HCT116 (cell line): ENCODE measurements around the gene RMP24.

ENCODE experiments used
- ATAC-seq: fragments of 200-7000 bp; cut with Tn5 transposase; 2 replicates; pipeline ENCODE4 v1.9.1; 2020; ENCODE audit warnings: mild to moderate bottlenecking, moderate library complexity
- BruUV-seq: library from RNA; stranded (reverse); fragments of 400-500 nt; replicated peaks from 2 replicates; lab custom pipeline; 2021; lab: Mats Ljungman, UMichigan
- CTCF ChIA-PET: fragments of 300-600 bp; sonication (Branson Sonifier 250); formaldehyde crosslinking; loops from one replicate; lab custom pipeline; 2021; ENCODE audit warnings: antibody characterized with exemption; lab: Charles Lee
- POLR2A ChIA-PET: fragments of 300-600, 350-600 bp; sonication (Branson Sonifier 250); formaldehyde crosslinking; loops from one replicate; lab custom pipeline; 2021; ENCODE audit warnings: antibody characterized with exemption; lab: Charles Lee
- RAD21 ChIA-PET, 2 experiments: fragments of 300-600 bp; sonication (Branson Sonifier 250); formaldehyde crosslinking; loops; one replicate each; lab custom pipeline; 2023; ENCODE audit warnings: low total read pairs in 2 of 2; ENCODE audit not compliant: uncharacterized antibody in 2 of 2, unreplicated experiment in 2 of 2, low non-redundant PET in 1 of 2; lab: Charles Lee
- DNase-seq: peaks from one replicate; pipeline ENCODE4 v3.0.0-alpha.2; 2010; ENCODE audit warnings: low read depth, low spot score
- H2AFZ ChIP-seq: fragments of 200-600 bp; shearing (Covaris generic), sonication (generic); 2 replicates; pipeline ENCODE4 v1.6.1; 2017; ENCODE audit warnings: low read depth, mixed run types, mixed read lengths, antibody characterized with exemption, low read length; ENCODE audit not compliant: poor library complexity, severe bottlenecking
- H3K27ac ChIP-seq: 2 replicates; pipeline ENCODE4 v1.5.1; 2012; ENCODE audit warnings: low read depth, low read length
- H3K27me3 ChIP-seq: fragments of 200-600 bp; sonication (generic); 2 replicates; pipeline ENCODE4 v1.6.1; 2016; ENCODE audit warnings: mixed run types, low read length, mixed read lengths; ENCODE audit not compliant: insufficient read depth
- H3K36me3 ChIP-seq, 2 experiments: fragments of 200-500 bp in 1 of 2; fragments of 200-600 bp in 1 of 2; sonication (Bioruptor generic) in 1 of 2; sonication (generic) in 1 of 2; 2 replicates each; pipeline versions ENCODE4 v1.5.1 to v1.6.1; 2014 to 2016; ENCODE audit warnings: low read length in 2 of 2, inconsistent platforms in 1 of 2, mixed read lengths in 1 of 2, mixed run types in 1 of 2; ENCODE audit not compliant: insufficient read depth in 2 of 2, control insufficient read depth in 1 of 2
- H3K4me1 ChIP-seq, 2 experiments: fragments of 200-600 bp in 1 of 2; sonication (generic) in 1 of 2; 2 replicates each; pipeline versions ENCODE4 v1.5.1 to v1.6.1; 2012 to 2017; ENCODE audit warnings: low read length in 2 of 2, inconsistent platforms in 1 of 2, mild to moderate bottlenecking in 1 of 2, mixed read lengths in 1 of 2, mixed run types in 1 of 2, moderate library complexity in 1 of 2; ENCODE audit not compliant: insufficient read depth in 2 of 2, control insufficient read depth in 1 of 2
- H3K4me2 ChIP-seq: fragments of 200-600 bp; sonication (generic); 2 replicates; pipeline ENCODE4 v1.6.1; 2017; ENCODE audit warnings: mixed run types, low read length, mixed read lengths
- H3K4me3 ChIP-seq, 2 experiments: fragments of 200-600 bp in 1 of 2; sonication (generic) in 1 of 2; replicated peaks in 1 of 2; 2 replicates each; pipeline ENCODE4 v1.5.1; 2011 to 2016; ENCODE audit warnings: low read length in 2 of 2, control low read depth in 1 of 2, low read depth in 1 of 2, mild to moderate bottlenecking in 1 of 2, mixed read lengths in 1 of 2, mixed run types in 1 of 2
- H3K79me2 ChIP-seq: fragments of 200-600 bp; sonication (generic); 2 replicates; pipeline ENCODE4 v1.6.1; 2017; ENCODE audit warnings: mild to moderate bottlenecking, mixed run types, low read length, moderate library complexity, mixed read lengths; ENCODE audit not compliant: insufficient read depth
- H3K9ac ChIP-seq: fragments of 200-600 bp; sonication (generic); 2 replicates; pipeline ENCODE4 v1.6.1; 2016; ENCODE audit warnings: low read length, mixed read lengths
- H3K9me2 ChIP-seq: fragments of 200-600 bp; sonication (generic), shearing (Covaris generic); 2 replicates; pipeline ENCODE4 v1.6.1; 2017; ENCODE audit warnings: mixed run types, mild to moderate bottlenecking, moderate library complexity; ENCODE audit not compliant: insufficient read depth
- H3K9me3 ChIP-seq, 2 experiments: fragments of 200-500 bp in 1 of 2; fragments of 200-600 bp in 1 of 2; sonication (Bioruptor generic) in 1 of 2; sonication (generic) in 1 of 2; 2 replicates each; pipeline ENCODE4 v1.6.1; 2014 to 2017; ENCODE audit warnings: low read length in 2 of 2, mixed read lengths in 2 of 2, inconsistent platforms in 1 of 2, low read depth in 1 of 2, mild to moderate bottlenecking in 1 of 2, mixed run types in 1 of 2, moderate library complexity in 1 of 2; ENCODE audit not compliant: control insufficient read depth in 1 of 2, insufficient read depth in 1 of 2
- H4K20me1 ChIP-seq: fragments of 200-600 bp; sonication (generic), shearing (Covaris generic); 2 replicates; pipeline ENCODE4 v1.6.1; 2017; ENCODE audit warnings: mixed run types, mild to moderate bottlenecking, moderate library complexity; ENCODE audit not compliant: insufficient read depth
- ATF3 ChIP-seq: IDR thresholded peaks from 2 replicates; pipeline ENCODE4 v1.6.1; 2012
- CBX3 ChIP-seq: IDR thresholded peaks from 2 replicates; pipeline ENCODE4 v1.6.1; 2012; ENCODE audit warnings: low read depth
- CEBPB ChIP-seq: IDR thresholded peaks from 2 replicates; pipeline ENCODE4 v1.6.1; 2012; ENCODE audit warnings: low read depth
- CTCF ChIP-seq, 3 experiments: fragments of 200-600 bp in 1 of 3; sonication (generic) in 1 of 3; IDR thresholded peaks in 2 of 3; conservative IDR thresholded peaks in 1 of 3; 2 replicates each; pipeline ENCODE4 v1.5.1; 2012 to 2017; ENCODE audit warnings: low read depth in 2 of 3, low read length in 2 of 3, antibody characterized with exemption in 1 of 3, borderline replicate concordance in 1 of 3, control low read depth in 1 of 3, mild to moderate bottlenecking in 1 of 3, mixed read lengths in 1 of 3, mixed run types in 1 of 3, moderate library complexity in 1 of 3; ENCODE audit not compliant: insufficient read depth in 1 of 3
- EGR1 ChIP-seq: IDR thresholded peaks from 2 replicates; pipeline ENCODE4 v1.6.1; 2012; ENCODE audit warnings: low read depth
- ELF1 ChIP-seq: IDR thresholded peaks from 2 replicates; pipeline ENCODE4 v1.6.1; 2012; ENCODE audit warnings: low read depth, borderline replicate concordance
- EZH2 ChIP-seq: fragments of 200-600 bp; sonication (generic); IDR thresholded peaks from 2 replicates; pipeline ENCODE4 v1.6.1; 2017; ENCODE audit warnings: antibody characterized with exemption, mixed run types
- EZH2phosphoT487 ChIP-seq: fragments of 200-600 bp; IDR thresholded peaks from 2 replicates; pipeline ENCODE4 v1.6.1; 2018; ENCODE audit warnings: antibody characterized with exemption, borderline replicate concordance
- FOSL1 ChIP-seq: IDR thresholded peaks from 2 replicates; pipeline ENCODE4 v1.6.1; 2012; ENCODE audit warnings: low read depth
- JUND ChIP-seq: IDR thresholded peaks from 2 replicates; pipeline ENCODE4 v1.6.1; 2012
- MAX ChIP-seq: IDR thresholded peaks from 2 replicates; pipeline ENCODE4 v1.6.1; 2012
- POLR2A ChIP-seq: IDR thresholded peaks from 2 replicates; pipeline ENCODE4 v1.7.0; 2011; ENCODE audit warnings: borderline replicate concordance; ENCODE audit not compliant: insufficient read depth, insufficient read length; ENCODE audit errors: extremely low read depth
- POLR2AphosphoS5 ChIP-seq: IDR thresholded peaks from 2 replicates; pipeline ENCODE4 v1.6.1; 2011; ENCODE audit warnings: mild to moderate bottlenecking, low read depth, low read length, moderate library complexity
- RAD21 ChIP-seq: IDR thresholded peaks from 2 replicates; pipeline ENCODE4 v1.6.1; 2012; ENCODE audit warnings: low read depth, mild to moderate bottlenecking
- SIN3A ChIP-seq: IDR thresholded peaks from 2 replicates; pipeline ENCODE4 v1.6.1; 2012; ENCODE audit warnings: low read depth
- SP1 ChIP-seq: IDR thresholded peaks from 2 replicates; pipeline ENCODE4 v1.6.1; 2012; ENCODE audit warnings: low read depth
- SRF ChIP-seq: IDR thresholded peaks from 2 replicates; pipeline ENCODE4 v1.6.1; 2012; ENCODE audit warnings: low read depth
- TCF7L2 ChIP-seq: IDR thresholded peaks from 2 replicates; pipeline ENCODE4 v1.7.0; 2011; ENCODE audit warnings: borderline replicate concordance, inconsistent platforms; ENCODE audit not compliant: insufficient read depth, insufficient read length; ENCODE audit errors: extremely low read depth
- YY1 ChIP-seq: IDR thresholded peaks from 2 replicates; pipeline ENCODE4 v1.6.1; 2011; ENCODE audit warnings: low read length, low read depth, moderate library complexity, mild to moderate bottlenecking; ENCODE audit not compliant: insufficient replicate concordance; ENCODE audit errors: extremely low read depth
- ZBTB33 ChIP-seq: IDR thresholded peaks from 2 replicates; pipeline ENCODE4 v1.6.1; 2011; ENCODE audit warnings: mild to moderate bottlenecking, low read length, moderate library complexity; ENCODE audit not compliant: insufficient replicate concordance; ENCODE audit errors: extremely low read depth
- ZFX ChIP-seq: fragments of 450-650 bp; IDR thresholded peaks from 2 replicates; pipeline ENCODE4 v1.6.1; 2017
- ZNF274 ChIP-seq: fragments of 200-500 bp; sonication (Bioruptor generic); IDR thresholded peaks from 2 replicates; pipeline ENCODE4 v1.6.1; 2014; ENCODE audit warnings: mild to moderate bottlenecking, low read depth, low read length, inconsistent platforms
- intact Hi-C: fragments of 100-400 bp; cut with micrococcal nuclease; formaldehyde crosslinking; loops from 2 replicates; pipeline ENCODE4 v1.10.0; 2022

Gene RMP24

GRCh38 chr18:35972197-35973000, at the start of gene RMP24:
TSS of gene RMP24 (plus strand) at chr18:35972679.
- BruUV-seq = no TSS peak
- H2AFZ ChIP-seq = peak within 1 kb of the TSS; percentile 95
- CTCF ChIA-PET = interaction anchor here (0.6 to 1.4 kb wide), 3 partner anchors 22 to 1113 kb away, joined by 3 to 4 read pairs (median 3); no protein-coding TSS in a partner anchor
- TF ChIP-seq FOSL1 (no peak), ZFX (peak; percentile 81), EGR1 (peak; percentile 68), ZBTB33 (no peak), YY1 (peak; percentile 78), EZH2phosphoT487 (no peak), POLR2A (peak; percentile 63), TCF7L2 (peak; percentile 39), ELF1 (peak; percentile 53), MAX (peak; percentile 88), JUND (no peak), SP1 (peak; percentile 81), CBX3 (peak; percentile 98), ZNF274 (no peak), EZH2 (no peak), CEBPB (no peak), RAD21 (no peak), SIN3A (peak; percentile 62), ATF3 (no peak), SRF (peak; percentile 85), POLR2AphosphoS5 (peak; percentile 90), CTCF (IDR thresholded peaks at IDR 0.05 in 2 of 3, conservative IDR thresholded peaks at IDR 0.05 in 1 of 3; ENCODE audit: borderline replicate concordance in 1 of 3, insufficient read depth in 1 of 3, low read depth in 2 of 3, low read length in 2 of 3) (no peak)

More at GRCh38 chr18:35972197-35973000, at the start of gene RMP24:
- Histone ChIP-seq H3K4me2 (peak within 1 kb of the TSS; percentile 90), H3K9me3 (no peaks in the 10 kb centered on the region), H3K79me2 (peaks cover 30% of the 10 kb centered on the region), H3K27ac (peak within 1 kb of the TSS; percentile 76), H3K9me2 (no peaks in the 10 kb centered on the region), H3K4me3 (peak within 1 kb of the TSS; percentile 83 to 89), H3K27me3 (no peaks in the 10 kb centered on the region), H3K9ac (peak within 1 kb of the TSS; percentile 77), H3K4me1 (peaks cover 0 to 18% of the 10 kb centered on the region in 2 experiments; a peak in 2 of 4 replicates), H3K36me3 (peaks cover 14 to 15% of the 10 kb centered on the region in 2 experiments), H4K20me1 (no peaks in the 10 kb centered on the region)
- intact Hi-C loops = loop anchor here (5.0 kb wide), 1 partner anchor 585 kb away; no protein-coding TSS in a partner anchor
- RAD21 ChIA-PET = interaction anchor here in 1 of 2 experiments (0.6 to 0.7 kb wide), 3 partner anchors 34 to 390 kb away, joined by 3 to 6 read pairs (median 4); no protein-coding TSS in a partner anchor
- POLR2A ChIA-PET = interaction anchor here (0.6 to 0.8 kb wide), 6 partner anchors 22 to 306 kb away, joined by 3 to 5 read pairs (median 3); no protein-coding TSS in a partner anchor
- ATAC-seq (peak; percentile 94), DNase-seq (peak; percentile 94)
